ENCODE measurements around the gene TMEM19. TPM values are rescaled to one million over a fixed set of nuclear protein-coding genes. Genes with fewer than 3 reads are reported as not detected.

TMEM19 gene
- total and polyA plus RNA-seq, 9 donors, result 3.9 to 16.1 (median 11.2) TPM

DNA sequence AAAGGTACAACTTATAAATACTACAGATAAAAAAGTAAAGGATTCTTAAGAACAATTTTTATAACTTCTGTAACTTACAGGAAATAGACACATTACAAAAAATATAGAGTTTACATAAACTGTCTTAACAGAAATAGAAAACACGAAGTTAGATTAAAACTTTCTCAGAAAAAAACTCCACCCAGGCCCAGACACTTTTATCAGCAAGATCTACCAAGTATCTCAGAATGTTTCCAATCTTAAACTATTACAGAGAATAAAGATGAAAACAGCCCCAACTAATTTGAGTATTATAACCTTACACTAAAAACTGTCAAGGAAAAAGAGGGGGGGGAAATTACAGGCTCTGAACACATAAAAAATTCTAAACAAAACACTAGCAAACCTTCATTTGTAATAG, 30.4 kb upstream of the TMEM19 start:
- intact Hi-C loops (cut with DNase I), result no loop called here
- 69 to 76% (median 72%) methylated on average over 1 of the region's 1 CpG for WGBS, 3 donors
- Histone ChIP-seq H3K27ac (no peak overlapping the region), H3K9me3 (no peaks in the 10 kb centered on the region), H3K36me3 (no peaks in the 10 kb centered on the region), H3K27me3 (no peaks in the 10 kb centered on the region), H3K4me1 (ENCODE audit: insufficient read depth) (no peaks in the 10 kb centered on the region), H3K4me3 (no peak overlapping the region)
- DNase-seq, result no peak
- TF ChIP-seq POLR2A (IDR thresholded peaks at IDR 0.05), result no peak
- no peak for TF ChIP-seq EP300 (IDR thresholded peaks at IDR 0.05)
- TF ChIP-seq, protein P1, sequence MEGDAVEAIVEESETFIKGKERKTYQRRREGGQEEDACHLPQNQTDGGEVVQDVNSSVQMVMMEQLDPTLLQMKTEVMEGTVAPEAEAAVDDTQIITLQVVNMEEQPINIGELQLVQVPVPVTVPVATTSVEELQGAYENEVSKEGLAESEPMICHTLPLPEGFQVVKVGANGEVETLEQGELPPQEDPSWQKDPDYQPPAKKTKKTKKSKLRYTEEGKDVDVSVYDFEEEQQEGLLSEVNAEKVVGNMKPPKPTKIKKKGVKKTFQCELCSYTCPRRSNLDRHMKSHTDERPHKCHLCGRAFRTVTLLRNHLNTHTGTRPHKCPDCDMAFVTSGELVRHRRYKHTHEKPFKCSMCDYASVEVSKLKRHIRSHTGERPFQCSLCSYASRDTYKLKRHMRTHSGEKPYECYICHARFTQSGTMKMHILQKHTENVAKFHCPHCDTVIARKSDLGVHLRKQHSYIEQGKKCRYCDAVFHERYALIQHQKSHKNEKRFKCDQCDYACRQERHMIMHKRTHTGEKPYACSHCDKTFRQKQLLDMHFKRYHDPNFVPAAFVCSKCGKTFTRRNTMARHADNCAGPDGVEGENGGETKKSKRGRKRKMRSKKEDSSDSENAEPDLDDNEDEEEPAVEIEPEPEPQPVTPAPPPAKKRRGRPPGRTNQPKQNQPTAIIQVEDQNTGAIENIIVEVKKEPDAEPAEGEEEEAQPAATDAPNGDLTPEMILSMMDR (IDR thresholded peaks at IDR 0.05), result no peak

DNA sequence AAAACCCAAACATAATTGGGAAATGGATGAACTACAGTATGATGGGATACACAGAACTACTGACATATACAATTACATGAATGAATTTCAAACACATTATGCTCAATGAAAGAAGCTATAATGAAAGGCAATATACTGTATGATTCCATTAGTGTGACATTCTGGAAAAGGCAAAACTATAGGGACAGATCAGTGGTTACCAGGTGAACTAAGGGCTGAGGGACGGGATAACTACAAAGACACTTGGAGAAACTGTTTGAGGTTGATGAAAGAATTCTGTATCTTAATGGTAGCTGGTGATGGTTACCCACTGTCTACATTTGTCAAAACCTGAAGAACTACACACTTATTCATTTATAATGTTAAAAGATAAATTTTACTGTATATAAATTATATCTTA, 30.0 kb upstream of the TMEM19 start:
- 93 to 100% (median 96%) methylated on average over 1 of the region's 1 CpG for WGBS, 3 donors
- Histone ChIP-seq H3K4me1 (ENCODE audit: insufficient read depth) (no peaks in the 10 kb centered on the region), H3K27me3 (no peaks in the 10 kb centered on the region), H3K36me3 (no peaks in the 10 kb centered on the region), H3K4me3 (no peak overlapping the region), H3K27ac (no peak overlapping the region), H3K9me3 (no peaks in the 10 kb centered on the region)
- intact Hi-C loops (cut with DNase I), result no loop called here
- no peak for TF ChIP-seq EP300 (IDR thresholded peaks at IDR 0.05)
- TF ChIP-seq POLR2A (IDR thresholded peaks at IDR 0.05), result no peak
- TF ChIP-seq, protein P1 (IDR thresholded peaks at IDR 0.05), result no peak
- no peak for DNase-seq

- Histone ChIP-seq H3K9me3 (no peaks in the 10 kb centered on the region), H3K27ac (no peak overlapping the region), H3K4me3 (no peak overlapping the region), H3K27me3 (no peaks in the 10 kb centered on the region), H3K36me3 (no peaks in the 10 kb centered on the region), H3K4me1 (ENCODE audit: insufficient read depth) (peaks cover 4% of the 10 kb centered on the region)
- intact Hi-C loops (cut with DNase I), result no loop called here
- 38 to 58% (median 40%) methylated on average over 3 of the region's 3 CpGs for WGBS, 3 donors
- TF ChIP-seq POLR2A (IDR thresholded peaks at IDR 0.05), result no peak
- no peak for TF ChIP-seq EP300 (IDR thresholded peaks at IDR 0.05)
- TF ChIP-seq, protein P1 (IDR thresholded peaks at IDR 0.05), result no peak
- DNase-seq, result no peak
Measured at GRCh38 chr12:71656740-71657139, 29.1 kb upstream of the TMEM19 start.

DNA sequence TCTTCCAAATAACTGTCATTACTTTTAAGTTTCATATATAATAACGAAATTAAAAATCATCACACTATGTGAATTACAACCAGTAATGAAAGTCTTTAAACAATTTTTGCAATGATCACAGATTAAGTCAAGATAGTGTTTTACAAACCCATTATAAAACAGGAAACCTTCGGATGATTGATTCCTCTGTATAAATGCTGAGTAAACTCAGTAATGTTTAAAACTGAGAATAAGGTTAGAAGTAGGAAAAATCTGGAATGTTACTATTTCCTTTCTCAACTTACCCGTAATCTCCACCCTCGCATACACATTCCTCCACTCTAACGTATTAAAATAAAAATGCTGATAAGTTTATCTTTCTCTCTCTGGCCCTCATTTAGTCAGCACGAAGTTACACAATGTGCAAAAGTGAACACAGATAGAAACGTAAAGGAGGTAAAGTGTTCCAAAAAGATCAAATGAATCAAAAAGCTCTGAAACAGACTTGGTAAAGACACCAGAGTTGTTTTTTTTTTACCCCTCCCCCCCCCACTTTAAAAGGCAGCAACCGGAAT, 23.8 kb upstream of the TMEM19 start:
- DNase-seq, result no peak
- WGBS, 3 donors, result 3 to 5% (median 4%) methylated on average over 8 of the region's 8 CpGs
- TF ChIP-seq EP300 (IDR thresholded peaks at IDR 0.05), result no peak
- TF ChIP-seq, protein P1 (IDR thresholded peaks at IDR 0.05), result no peak
- TF ChIP-seq POLR2A (IDR thresholded peaks at IDR 0.05), result no peak
- Histone ChIP-seq H3K4me3 (peak overlapping the region; percentile 99), H3K4me1 (ENCODE audit: insufficient read depth) (peaks cover 4% of the 10 kb centered on the region), H3K27me3 (no peaks in the 10 kb centered on the region), H3K9me3 (no peaks in the 10 kb centered on the region), H3K36me3 (no peaks in the 10 kb centered on the region), H3K27ac (no peak overlapping the region)
- intact Hi-C loops (cut with DNase I), result loop anchor here in 2 of 4 donors (5.0 to 10.0 kb wide), 2 partner anchors 93 to 95 kb away; partner anchors contain the start of gene RAB21 (in 1 of the 2)
